GM21723 (cell line): ENCODE measurements around the gene TCF12.

Source experiments
- ATAC-seq: cut with Tn5 transposase; IDR thresholded peaks from one replicate; pipeline ENCODE4 v1.9.1; 2021; ENCODE audit warnings: mild to moderate bottlenecking, moderate library complexity; ENCODE audit not compliant: unreplicated experiment

TCF12 gene

DNA sequence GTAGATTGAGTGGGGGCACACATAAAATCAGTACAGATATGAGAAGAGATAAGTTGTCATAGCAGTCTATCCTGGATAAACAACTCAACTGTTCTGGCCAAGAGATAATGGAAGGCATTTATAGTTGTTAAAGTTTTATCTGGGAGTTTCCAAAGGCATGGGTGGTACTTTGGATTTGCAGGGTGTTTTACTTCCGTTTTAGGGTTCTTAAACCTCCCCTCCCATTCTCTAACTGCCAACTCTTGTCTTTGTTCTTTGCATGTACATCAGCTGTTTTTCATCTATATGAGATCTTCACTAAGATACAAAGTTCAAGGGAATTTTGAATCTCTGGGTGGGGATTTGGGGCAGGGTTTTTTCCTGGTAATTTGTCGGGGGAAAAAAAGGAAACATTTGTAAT lies 283.1 kb downstream of the TCF12 start:
- ATAC-seq: no peak

DNA sequence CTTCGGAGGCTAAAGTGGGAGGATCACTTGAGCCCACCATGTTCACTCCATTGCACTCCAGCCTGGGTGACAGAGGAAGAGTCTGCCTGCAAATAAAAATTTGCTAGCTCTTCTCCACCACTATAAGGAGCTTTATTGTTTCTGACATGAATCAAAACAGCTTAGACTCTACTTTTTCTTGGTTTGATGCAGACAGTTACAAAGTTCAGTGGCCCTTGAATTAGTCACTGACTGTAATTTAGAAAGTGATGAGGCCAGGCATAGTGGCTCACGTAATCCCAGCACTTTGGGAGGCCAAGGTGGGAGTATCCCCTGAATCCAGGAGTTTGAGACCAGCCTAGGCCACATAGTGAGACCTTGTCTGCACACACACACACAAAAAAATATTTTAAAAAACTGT lies 285.5 kb downstream of the TCF12 start:
- no peak for ATAC-seq

DNA sequence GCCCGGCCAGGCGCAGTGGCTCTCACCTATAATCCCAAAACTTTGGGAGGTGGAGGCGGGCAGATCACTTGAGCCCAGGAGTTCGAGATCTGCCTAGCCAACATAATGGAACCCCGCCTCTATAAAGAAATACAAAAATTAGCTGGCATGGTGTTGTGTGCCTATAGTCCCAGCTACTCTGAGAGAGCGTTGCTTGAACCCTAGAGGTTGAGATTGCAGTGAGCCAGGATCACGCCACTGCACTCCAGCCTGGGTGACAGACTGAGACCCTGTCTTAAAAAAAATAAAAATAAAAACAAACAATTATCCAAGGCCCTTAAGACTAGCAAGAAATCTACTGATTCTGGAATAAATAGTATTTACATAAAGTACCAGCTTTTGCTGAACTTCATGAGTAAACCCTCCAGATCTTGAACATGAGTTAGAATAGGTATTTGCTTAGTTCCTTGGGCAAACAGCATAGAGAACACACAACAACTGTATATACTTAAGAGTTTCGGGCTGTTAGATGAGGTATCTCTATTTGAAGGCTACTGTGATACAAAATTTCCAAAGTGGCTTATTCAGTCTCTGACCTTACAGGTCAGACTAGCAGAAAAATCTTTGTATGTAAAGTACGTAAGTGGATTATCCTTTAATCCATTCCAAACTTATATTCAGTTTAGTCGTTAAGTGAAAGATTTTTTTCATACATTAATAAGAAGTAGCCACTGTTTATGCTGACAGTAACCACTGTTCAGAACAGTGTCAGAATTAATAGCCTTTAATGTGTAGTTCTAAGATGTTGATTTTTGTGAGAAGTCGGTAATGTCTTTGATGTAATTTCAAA lies 286.8 kb downstream of the TCF12 start:
- ATAC-seq: no peak

DNA sequence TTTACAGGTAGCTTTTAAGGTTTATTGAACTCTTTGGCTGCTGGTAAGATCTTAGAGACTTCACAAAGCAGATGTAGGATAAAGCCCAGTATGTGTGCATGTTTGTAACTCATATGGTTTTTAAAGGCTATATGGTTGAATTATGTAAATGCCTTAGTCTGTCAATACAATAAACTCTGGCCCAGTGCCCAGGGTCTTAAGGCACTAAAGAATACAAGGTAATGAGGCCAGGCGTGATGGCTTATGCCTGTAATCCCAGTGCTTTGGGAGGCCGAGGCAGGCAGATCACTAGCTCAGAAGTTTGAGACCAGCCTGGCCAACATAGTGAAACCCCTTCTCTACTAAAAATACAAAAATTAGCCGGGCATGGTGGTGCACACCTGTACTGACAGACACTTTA lies 287.6 kb downstream of the TCF12 start:
- no peak for ATAC-seq

DNA sequence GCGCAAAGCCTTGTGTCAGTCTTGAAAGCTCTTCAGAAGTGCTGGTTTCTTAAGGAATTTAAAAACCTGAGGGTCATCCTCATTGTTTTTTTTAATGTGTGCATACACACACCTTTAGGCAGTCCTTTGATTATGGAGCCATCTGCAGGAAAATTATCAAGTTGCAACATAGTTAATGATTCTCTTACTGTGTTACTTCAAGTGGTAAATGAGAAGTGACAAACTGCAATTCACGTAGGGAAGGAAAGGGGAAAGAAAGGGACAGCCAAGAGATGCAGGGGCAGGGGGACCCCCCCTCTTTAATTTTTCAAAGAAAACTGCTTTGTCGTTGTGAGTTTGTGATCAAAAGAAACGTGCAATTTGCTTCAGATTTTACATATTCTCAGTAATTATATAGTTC lies 295.4 kb downstream of the TCF12 start:
- no peak for ATAC-seq

DNA sequence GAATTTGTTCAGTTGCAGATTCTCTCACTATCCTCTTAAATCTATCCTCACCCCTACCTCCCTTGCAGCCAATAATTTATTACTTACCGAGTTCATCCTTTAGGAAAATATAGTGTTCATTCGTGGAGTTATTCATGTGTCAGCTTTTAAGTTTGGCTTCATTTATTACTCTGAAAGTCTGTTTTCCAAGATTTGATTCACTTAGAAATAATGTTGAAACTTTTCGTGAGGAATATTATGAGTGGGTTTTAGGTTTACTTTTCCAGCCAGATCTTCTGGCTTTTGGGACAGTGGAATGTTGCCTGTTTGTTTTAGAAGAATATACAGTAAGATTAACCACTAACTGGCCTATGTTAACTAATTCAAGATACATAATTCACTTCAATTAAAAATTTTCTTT lies 296.9 kb downstream of the TCF12 start:
- no peak for ATAC-seq

DNA sequence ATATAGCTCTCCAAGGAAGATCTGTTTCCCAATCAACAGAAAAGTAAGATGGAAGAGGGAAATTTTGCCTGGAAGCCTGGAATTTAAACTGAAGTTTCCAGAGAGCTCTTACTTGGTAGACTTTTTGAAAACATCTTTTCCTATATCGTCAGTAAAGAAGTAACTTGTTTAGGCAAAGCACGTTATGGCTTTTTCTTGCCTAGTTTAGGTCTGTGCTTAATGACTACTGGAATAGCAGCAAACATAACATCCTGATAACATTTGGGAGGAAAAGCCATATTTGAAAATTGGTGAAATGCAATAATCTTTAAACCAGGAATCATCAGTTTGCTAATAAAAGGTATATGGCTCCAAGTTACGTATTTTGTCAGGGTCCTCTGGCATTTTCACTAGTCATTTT lies 297.4 kb downstream of the TCF12 start:
- ATAC-seq: no peak

DNA sequence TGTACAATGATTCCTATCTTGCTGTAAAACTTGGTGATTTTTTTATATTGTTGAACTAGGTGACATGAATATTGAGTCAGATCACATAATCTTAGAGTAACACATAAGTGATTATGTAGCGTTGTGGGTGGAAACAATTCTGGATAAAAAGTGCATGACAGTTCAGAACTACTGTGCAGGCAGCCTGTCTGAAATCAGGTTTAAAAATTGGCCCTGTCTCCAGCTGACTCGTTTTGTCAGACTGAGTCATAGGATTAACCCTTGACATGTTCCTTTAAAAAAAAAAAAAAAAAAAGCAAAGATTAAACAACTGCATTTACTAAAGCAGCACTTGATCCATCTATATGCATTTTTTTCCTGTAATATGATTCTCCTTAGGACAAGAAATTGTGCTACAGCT lies 297.8 kb downstream of the TCF12 start:
- no peak for ATAC-seq

DNA sequence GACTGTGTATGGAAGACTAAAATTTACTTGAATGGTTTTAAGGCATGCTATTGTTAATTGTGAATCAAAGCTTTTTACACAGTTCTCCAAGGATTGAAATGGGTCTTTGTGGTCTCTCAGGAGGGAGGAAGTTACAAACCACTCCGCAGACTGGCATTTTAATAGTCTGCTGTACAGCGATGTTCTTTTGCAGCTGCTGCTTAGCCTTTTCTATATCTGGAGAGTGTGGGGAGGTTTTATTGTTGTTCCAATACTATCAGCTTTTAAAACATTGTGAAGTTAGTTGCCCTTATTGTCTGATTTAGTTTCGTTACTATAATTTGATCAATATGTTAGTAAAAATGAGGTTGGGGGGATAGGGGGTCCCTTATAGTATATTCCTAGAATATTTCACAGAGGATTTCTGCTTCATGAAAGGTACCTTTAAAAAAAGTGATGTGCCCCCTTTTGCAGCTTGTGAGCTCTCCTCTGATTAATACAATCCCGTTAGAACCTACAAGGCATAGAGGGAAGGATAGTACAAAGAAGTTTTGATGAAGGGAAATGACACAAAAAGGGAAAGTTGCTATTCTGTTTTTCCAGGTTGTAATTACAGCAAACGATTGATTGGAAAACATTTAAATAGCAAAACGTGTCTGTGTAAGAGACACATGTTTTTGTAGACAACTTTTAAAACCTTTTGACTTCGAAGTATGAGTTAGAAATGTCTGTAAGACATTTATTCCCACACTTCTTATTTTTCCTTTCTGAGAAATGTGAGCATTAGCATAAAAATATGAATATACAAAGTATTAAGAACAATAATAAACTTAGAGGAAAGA lies 299.5 kb downstream of the TCF12 start:
- no peak for ATAC-seq

DNA sequence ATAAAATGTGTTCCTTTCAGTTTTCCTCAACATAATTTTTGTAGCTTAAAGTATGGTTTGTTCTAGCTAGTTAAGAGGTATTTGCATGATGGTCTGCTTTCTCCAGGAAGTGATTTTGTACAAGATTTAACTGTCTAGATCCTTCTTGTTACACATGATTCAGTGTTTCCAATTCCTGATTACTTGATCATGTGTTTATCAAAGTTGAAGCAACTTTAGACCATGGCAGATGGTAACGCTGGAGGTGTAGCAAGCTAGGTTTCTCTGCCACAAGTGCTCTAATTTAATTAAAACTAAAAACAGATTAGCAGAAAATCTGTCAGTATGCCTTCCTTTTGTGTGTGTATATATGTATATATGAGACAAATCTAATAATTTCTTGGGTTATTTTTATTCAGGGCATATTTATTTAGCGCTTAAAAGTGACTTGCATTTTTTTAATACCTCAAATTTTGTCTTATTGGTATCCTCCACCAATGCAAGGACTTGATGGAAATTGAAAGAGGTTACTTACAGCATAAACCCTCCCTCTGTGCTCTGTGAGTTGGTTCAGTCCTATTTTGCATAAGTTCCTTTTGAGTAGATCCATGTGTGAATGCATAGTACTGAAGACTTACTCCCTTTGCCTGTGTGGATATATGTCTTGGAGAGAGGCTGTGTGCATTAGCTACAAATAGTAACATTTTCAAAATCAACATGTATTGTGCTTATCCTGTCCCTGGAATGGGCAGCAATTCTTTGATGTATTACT lies 300.6 kb downstream of the TCF12 start:
- no peak for ATAC-seq

DNA sequence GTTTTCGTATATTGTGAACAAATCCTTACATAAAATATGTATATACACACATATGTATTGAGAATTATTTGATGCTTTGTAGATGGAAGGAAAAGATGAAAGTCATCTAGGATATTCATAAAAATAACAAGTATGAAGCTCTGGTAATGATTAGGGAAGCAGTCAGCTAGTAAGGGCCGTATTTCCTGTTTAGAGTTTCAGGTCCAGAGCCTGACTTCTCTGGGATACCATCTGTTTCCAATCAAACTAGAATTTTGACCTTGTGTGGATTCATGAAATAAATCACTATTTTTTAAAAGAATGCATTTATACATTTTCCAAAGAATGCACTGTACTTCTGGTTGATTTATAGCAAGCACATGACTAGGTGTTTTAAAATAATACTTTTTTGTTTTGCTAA lies 301.8 kb downstream of the TCF12 start:
- ATAC-seq: no peak

DNA sequence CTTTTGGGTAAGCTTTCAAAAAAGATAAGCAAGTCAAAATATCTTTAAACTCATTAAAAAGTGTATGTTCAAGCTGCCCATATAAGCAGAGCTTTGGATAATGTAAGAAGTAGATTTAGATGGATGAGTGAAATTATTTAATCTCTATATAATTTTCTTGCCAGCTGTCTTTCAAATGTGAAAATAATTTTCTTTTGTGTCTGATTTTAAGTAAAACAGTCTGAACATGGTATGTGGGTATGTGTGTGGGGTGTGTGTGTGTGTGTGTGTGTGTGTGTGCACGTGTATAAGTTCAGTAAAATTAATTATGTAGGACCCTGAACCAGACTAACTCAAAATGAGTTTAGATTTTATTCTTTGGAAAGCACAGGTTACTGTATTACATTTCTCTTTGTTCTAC lies 302.7 kb downstream of the TCF12 start:
- no peak for ATAC-seq

DNA sequence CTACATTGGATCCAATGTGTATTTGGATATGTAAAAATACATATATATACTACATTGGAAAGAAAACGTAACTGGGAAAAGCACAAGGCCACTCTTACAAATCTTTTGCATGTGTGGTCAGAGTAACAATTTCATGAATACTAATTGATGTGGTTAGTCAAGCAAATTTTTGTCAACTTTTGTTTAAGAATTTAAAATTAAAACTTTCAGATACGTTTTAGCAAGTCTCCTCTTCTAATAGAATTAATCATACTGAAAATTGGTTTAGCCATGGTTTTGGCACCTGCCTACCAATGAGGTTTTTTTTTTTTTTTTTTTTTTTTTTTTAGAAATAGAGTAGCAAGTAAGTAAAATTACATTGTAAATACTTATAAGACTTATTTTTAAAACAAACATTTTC lies 304.9 kb downstream of the TCF12 start:
- ATAC-seq: no peak

DNA sequence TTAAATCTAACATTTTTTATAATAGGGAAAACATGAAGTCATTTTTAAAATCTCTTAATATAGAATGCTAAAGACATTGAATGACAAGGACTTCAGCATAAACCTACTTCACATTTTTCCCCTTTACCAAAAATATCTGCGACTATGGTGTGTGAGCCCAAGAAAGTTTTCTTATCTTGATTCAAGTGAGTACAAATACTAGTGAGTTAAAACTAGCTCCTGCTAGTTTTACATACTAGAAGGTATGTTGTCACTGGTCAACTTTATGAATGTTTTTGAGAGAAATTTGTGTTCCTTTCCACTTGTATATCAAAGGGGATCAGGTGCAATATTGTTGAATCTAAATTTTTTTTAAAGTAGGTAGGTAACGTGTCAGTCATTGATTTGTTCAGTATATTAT lies 305.4 kb downstream of the TCF12 start:
- no peak for ATAC-seq

DNA sequence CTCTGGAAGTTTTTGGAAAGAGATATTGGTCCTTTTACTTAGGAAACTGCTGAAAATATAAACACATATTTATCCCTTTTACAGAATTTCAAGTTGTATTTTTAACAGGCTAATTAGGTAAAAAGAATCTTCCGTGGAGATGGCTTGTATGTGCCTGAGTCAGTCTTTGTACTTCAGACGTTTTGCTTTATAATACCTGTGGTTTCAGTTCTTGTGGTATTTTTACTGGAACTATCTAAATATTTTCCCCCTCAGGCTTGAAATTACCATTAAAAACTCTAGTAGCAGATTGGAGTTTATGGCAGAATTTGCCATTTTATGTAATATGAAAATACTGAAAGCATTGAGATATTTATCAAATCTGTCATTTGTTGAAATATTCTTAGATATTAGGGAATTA lies 306.2 kb downstream of the TCF12 start:
- no peak for ATAC-seq

DNA sequence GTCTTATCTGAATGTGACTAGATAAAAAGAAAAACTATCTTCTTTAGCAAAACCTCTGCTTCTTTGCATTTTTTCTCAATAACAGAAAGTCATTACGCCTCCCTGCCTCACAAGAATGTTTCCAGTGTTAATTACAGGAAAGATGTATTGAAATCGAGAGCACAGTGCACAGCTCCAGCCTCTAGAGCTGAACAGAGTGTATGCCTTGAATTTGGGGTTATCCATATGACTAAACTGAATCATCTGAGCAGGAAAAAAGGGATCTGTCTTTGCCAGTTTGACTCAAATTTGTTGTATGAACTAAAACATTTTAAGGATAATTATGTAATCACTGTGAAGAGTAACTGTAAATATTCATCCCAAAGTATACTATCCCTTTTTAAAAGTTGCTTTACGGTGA lies 308.7 kb downstream of the TCF12 start:
- ATAC-seq: no peak

DNA sequence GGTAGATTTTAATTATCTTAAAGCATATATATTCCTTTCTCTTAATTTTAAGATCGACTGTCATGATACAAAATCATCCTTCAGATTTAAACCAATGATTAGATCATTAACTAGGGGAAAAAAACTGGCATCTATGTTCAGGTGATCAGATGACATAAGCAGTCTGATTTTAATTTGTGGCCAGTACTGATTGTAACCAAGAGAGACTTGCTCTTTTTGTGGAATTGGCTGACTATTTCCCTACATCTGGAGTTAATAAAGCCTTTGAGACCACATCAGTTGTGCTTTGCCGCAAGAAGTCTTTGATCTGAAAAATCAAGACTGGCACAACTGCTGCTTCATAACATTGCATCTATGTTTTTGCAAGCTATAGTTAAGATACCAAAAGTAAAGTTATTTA lies 309.5 kb downstream of the TCF12 start:
- ATAC-seq: no peak

DNA sequence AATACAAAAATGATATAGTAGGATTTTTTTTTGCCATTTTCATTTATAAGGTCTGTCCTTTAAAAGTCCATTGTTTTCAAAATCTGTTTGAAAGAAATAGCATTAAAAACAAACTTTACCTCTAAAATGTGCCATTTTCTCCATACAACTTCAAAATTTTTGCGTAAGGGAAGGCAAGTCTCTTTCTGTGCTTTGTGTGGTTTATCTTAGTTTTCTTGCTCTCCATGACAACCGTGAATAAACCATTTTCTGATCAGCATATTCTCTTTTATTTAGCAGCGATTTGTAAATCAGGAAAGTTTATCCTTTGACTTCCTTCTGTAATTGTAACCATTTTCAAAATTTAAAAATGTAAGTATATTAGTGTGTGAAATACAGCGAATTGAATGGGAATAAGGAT lies 310.0 kb downstream of the TCF12 start:
- ATAC-seq: no peak

DNA sequence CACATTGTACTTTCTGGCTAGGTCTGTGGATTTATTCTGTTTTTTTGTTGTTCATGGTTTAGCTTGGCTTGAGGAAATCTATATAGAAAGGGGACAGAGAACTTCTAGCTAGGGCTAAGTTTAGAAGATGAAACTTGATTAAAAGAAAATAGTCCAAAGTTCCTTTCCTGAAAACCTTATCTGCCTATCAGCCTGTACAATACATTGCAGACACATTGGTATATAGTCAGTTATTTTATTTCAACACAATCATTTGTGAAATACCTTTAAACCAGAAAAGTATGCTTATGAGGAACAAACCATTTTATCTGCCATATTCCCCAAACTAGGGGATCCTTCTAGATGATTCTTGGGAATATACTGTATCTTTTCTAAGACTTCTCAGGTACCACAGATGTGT lies 310.6 kb downstream of the TCF12 start:
- ATAC-seq: no peak

DNA sequence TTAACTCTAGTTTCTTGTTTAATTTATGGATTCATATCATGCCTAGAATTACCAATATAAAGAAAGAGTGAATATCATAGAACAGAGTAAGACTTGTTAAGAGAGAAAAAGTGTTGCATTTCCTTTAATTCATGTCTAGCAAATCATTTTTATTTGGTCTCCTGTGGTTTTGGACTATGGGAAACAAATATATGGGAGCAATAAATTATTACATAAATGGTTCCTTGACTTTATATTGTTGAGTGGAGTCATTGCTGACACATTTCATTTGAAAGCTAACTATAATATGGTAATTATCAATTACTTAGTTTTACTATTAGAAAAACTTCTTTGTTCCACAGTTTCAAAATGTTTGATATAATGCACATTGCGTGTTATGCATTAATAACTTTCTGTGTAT lies 313.1 kb downstream of the TCF12 start:
- ATAC-seq: no peak

DNA sequence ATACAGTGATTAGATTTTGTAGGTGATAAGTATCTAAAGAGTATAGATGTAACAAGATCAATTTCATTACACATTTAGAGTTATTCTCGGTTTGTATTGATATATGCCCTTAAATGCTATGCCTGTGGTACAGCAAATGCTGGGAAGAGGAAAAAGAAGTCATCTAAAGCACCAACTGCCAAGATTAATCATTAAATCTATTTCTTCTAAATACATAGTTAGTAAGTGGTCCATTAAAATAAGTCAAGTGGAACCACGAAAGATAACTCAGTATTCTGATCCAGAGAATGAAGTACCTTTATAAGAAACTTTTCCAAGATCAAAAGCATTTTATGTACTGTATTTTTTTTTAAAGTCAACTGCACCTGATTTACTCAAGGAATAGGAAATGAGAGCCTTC lies 315.7 kb downstream of the TCF12 start:
- no peak for ATAC-seq

DNA sequence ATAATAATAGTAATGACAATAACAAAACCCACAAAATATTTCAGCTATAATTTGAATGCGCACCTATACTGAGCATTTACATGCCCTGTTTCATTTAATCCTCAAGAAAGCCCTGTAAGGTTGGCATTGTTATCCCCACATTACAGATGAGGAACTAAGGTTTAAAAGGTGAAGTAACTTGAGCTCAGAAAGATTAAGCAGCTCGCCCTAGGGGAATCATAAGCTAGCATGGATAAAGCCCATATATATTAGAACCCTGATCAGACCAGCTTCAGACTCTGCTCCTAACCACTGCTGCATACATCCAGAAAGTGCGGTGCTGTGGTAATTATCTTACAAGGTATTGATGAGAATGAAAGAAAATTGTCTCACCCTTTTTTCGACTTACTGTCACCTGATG lies 316.7 kb downstream of the TCF12 start:
- no peak for ATAC-seq
